Hepatocyte (in vitro differentiated cells): Measurements from ENCODE around the gene TIAL1.

Experiments used
- CTCF ChIP-seq: fragments of 200-600 bp; sonication (generic); IDR thresholded peaks from 2 replicates; pipeline ENCODE4 v1.5.1; 2016; ENCODE audit warnings: antibody characterized with exemption, mild to moderate bottlenecking; ENCODE audit not compliant: poor library complexity
- EZH2 ChIP-seq: fragments of 200-600 bp; sonication (generic); IDR thresholded peaks from 2 replicates; pipeline ENCODE4 v1.6.1; 2016; ENCODE audit warnings: antibody characterized with exemption, mild to moderate bottlenecking, borderline replicate concordance
- EZH2phosphoT487 ChIP-seq: fragments of 200-600 bp; sonication (generic); IDR thresholded peaks from one replicate; pipeline ENCODE4 v1.6.1; 2018; ENCODE audit warnings: antibody characterized with exemption, mild to moderate bottlenecking, low read depth, moderate library complexity; ENCODE audit not compliant: unreplicated experiment, severe bottlenecking

DNA sequence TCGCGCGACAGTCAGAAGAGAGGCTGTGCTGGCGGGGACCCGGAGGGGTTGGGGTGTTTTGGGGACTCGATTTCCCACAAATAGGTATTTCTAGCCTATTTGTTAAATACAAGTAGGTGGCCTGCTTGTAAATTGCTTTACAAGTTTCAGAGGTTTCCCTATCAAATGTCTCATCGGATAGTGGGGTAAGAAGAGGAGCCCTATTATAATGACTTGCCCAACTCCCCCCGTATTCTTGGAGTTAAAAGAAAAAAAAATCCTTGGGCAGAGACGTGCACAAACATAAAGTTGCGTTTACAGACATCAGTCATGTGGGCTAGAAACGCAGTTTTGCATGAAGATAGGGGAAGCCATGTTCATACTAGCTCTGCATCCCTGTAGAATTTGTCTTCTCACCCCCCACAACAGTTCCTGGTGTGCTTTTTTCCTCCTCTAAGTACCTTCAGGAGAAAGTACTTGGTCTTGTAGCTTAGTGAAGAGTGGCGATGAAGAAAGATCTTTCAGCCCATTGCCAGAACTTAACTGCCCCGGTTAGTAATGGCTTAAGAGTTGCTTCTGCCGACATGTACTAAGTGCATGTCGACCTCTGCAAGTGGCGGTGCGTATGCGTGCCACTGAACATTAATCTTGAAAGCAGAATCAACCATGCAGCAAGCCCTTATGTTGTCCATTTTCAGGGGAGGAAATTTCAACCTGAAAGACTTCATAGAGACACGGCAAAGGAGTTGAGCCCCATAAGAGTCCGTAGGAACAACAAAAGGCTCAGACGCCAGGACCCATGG lies 832 bp upstream of the TIAL1 start:
- TF ChIP-seq EZH2 (no peak), CTCF (no peak), EZH2phosphoT487 (no peak)
